ENCODE measurements around the gene BCL2. TPM values are rescaled to one million over a fixed set of nuclear protein-coding genes. Genes with fewer than 3 reads are reported as not detected.
"Not testable (repeated sequence)": the region's sequence is repeated elsewhere in the genome, so short reads cannot be mapped to it uniquely, and the experiment has no call there.

The BCL2 gene
- total RNA-seq, 2 experiments from 2014 or later, result 1.4 to 2.5 TPM

DNA sequence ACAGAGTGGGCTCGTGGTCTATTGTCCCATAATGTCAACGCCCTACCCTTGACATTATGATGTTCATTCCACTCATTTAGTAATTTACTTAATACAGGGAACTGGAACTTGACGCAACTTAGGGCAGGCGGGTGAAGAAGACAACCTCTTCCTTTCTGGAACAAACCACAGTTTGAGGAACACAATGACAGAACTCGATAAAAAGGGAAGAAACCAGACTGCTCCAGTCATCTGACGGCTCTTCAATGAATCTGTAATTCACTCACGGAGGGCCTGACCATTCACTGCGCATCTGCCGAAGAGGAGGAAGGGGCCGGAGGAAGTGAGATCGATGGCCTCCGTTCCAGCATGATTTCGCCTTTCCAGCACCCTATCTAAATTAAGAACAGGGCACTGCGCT is 83.2 kb downstream of the BCL2 start:
- ChIA-PET POLR2A (no interaction called here), CTCF (ENCODE audit: unreplicated experiment) (no interaction called here)
- Histone ChIP-seq H3K9me2 (ENCODE audit: insufficient read depth, low read length) (no peaks in the 10 kb centered on the region), H3K4me1 (ENCODE audit: insufficient read depth, low read length, poor library complexity, severe bottlenecking) (no peaks in the 10 kb centered on the region), H3K4me2 (ENCODE audit: low read length) (no peak overlapping the region), H4K20me1 (ENCODE audit: insufficient read depth, low read length) (no peaks in the 10 kb centered on the region), H3K79me2 (ENCODE audit: insufficient read depth, low read depth, low read length) (no peaks in the 10 kb centered on the region), H3K36me3 (ENCODE audit: insufficient read depth, low read length) (no peaks in the 10 kb centered on the region), H3K4me3 (ENCODE audit: low read depth, low read length, poor library complexity, severe bottlenecking) (no peak overlapping the region), H2AFZ (ENCODE audit: low read length) (no peak overlapping the region), H3K27ac (ENCODE audit: low read depth, low read length, poor library complexity, severe bottlenecking) (no peak overlapping the region), H3K9me3 (ENCODE audit: low read length) (no peaks in the 10 kb centered on the region)
- no TSS peak for BruUV-seq (replicated peaks)
- TF ChIP-seq, protein P1, sequence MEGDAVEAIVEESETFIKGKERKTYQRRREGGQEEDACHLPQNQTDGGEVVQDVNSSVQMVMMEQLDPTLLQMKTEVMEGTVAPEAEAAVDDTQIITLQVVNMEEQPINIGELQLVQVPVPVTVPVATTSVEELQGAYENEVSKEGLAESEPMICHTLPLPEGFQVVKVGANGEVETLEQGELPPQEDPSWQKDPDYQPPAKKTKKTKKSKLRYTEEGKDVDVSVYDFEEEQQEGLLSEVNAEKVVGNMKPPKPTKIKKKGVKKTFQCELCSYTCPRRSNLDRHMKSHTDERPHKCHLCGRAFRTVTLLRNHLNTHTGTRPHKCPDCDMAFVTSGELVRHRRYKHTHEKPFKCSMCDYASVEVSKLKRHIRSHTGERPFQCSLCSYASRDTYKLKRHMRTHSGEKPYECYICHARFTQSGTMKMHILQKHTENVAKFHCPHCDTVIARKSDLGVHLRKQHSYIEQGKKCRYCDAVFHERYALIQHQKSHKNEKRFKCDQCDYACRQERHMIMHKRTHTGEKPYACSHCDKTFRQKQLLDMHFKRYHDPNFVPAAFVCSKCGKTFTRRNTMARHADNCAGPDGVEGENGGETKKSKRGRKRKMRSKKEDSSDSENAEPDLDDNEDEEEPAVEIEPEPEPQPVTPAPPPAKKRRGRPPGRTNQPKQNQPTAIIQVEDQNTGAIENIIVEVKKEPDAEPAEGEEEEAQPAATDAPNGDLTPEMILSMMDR (conservative IDR thresholded peaks at IDR 0.05; ENCODE audit: low read length), result no peak
- no peak for TF ChIP-seq EZH2phosphoT487 (IDR thresholded peaks at IDR 0.05; ENCODE audit: borderline replicate concordance, low read depth, low read length)
- no peak for DNase-seq (ENCODE audit: low spot score)
- intact Hi-C loops (cut with micrococcal nuclease; ENCODE audit: unreplicated experiment), result no loop called here

DNA sequence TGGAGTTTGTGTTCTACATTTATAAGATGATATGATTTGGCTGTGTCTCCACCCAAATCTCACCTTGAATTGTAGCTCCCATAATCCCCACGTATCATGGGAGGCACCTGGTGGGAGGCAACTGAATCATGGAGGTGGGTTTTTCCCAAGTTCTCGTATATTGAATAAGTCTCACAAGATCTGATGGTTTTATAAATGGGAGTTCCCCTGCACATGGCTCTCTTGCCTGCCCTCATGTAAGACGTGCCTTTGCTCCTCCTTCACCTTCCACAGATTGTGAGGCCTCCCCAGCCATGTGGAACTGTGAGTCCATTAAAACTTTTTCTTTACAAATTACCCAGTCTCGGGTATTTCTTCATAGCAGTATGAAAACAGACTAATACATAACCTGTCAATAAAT is 83.6 kb downstream of the BCL2 start:
- H2AFZ ChIP-seq (ENCODE audit: low read length); H3K79me2 ChIP-seq (ENCODE audit: insufficient read depth, low read depth, low read length); H3K9me2 ChIP-seq (ENCODE audit: insufficient read depth, low read length); H3K4me2 ChIP-seq (ENCODE audit: low read length); BruUV-seq (replicated peaks); H3K27ac ChIP-seq (ENCODE audit: low read depth, low read length, poor library complexity, severe bottlenecking); DNase-seq (ENCODE audit: low spot score); CTCF ChIA-PET (ENCODE audit: unreplicated experiment); H3K9me3 ChIP-seq (ENCODE audit: low read length); H3K4me1 ChIP-seq (ENCODE audit: insufficient read depth, low read length, poor library complexity, severe bottlenecking); intact Hi-C loops (cut with micrococcal nuclease; ENCODE audit: unreplicated experiment); H4K20me1 ChIP-seq (ENCODE audit: insufficient read depth, low read length); H3K36me3 ChIP-seq (ENCODE audit: insufficient read depth, low read length); POLR2A ChIA-PET; H3K4me3 ChIP-seq (ENCODE audit: low read depth, low read length, poor library complexity, severe bottlenecking): not testable (repeated sequence)

DNA sequence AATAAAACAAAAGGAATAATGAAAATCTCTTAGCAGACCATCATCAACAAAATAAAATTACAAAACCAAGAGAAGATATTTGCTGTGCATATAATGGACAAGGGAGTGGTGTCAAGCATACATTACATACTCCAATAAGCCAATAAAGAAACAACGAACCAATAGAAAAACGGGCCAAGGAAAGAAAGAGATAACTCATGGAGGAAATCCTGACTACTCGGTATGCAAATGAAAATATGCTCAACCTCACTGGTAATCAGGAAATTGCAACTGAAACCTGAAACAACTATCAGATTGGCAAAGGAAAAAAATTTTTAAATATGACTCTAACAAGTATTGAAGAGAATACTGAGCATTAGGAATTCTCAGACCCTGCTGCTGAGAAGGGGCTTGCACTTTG is 84.7 kb downstream of the BCL2 start:
- Histone ChIP-seq H2AFZ (ENCODE audit: low read length) (no peak overlapping the region), H3K4me2 (ENCODE audit: low read length) (no peak overlapping the region), H3K4me1 (ENCODE audit: insufficient read depth, low read length, poor library complexity, severe bottlenecking) (no peaks in the 10 kb centered on the region), H3K36me3 (ENCODE audit: insufficient read depth, low read length) (no peaks in the 10 kb centered on the region), H3K79me2 (ENCODE audit: insufficient read depth, low read depth, low read length) (no peaks in the 10 kb centered on the region), H3K9me2 (ENCODE audit: insufficient read depth, low read length) (no peaks in the 10 kb centered on the region), H4K20me1 (ENCODE audit: insufficient read depth, low read length) (no peaks in the 10 kb centered on the region), H3K9me3 (ENCODE audit: low read length) (no peaks in the 10 kb centered on the region), H3K27ac (ENCODE audit: low read depth, low read length, poor library complexity, severe bottlenecking) (no peak overlapping the region), H3K4me3 (ENCODE audit: low read depth, low read length, poor library complexity, severe bottlenecking) (no peak overlapping the region)
- ChIA-PET POLR2A (no interaction called here), CTCF (ENCODE audit: unreplicated experiment) (no interaction called here)
- TF ChIP-seq EZH2phosphoT487 (IDR thresholded peaks at IDR 0.05; ENCODE audit: borderline replicate concordance, low read depth, low read length), result no peak
- TF ChIP-seq, protein P1 (conservative IDR thresholded peaks at IDR 0.05; ENCODE audit: low read length), result no peak
- BruUV-seq (replicated peaks), result no TSS peak
- DNase-seq (ENCODE audit: low spot score), result no peak
- intact Hi-C loops (cut with micrococcal nuclease; ENCODE audit: unreplicated experiment), result no loop called here
